HepG2 (cell line): ENCODE measurements around the gene LDLR. TPM values are rescaled to one million over a fixed set of nuclear protein-coding genes. Genes with fewer than 3 reads are reported as not detected.

Source experiments
- AHR ChIP-seq: IDR thresholded peaks from 2 replicates; pipeline ENCODE4 v1.6.1; 2018; ENCODE audit warnings: missing genetic modification reagents, missing compliant biosample characterization
- ATAD3A ChIP-seq: sonication (generic); formaldehyde crosslinking; IDR thresholded peaks from 2 replicates; pipeline ENCODE4 v1.4.0; 2020; ENCODE audit warnings: missing genetic modification reagents
- CENPBD1 ChIP-seq: sonication (generic); formaldehyde crosslinking; IDR thresholded peaks from 2 replicates; pipeline ENCODE4 v1.8.0; 2022; ENCODE audit warnings: missing genetic modification reagents, low read depth, mild to moderate bottlenecking, borderline replicate concordance
- CREB1 ChIP-seq, 2 experiments: fragments of 450-650 bp in 1 of 2; IDR thresholded peaks; 2 replicates each; pipeline ENCODE4 v1.6.1; 2016 to 2017; ENCODE audit warnings: control low read depth in 1 of 2, mild to moderate bottlenecking in 1 of 2, missing compliant biosample characterization in 1 of 2, missing genetic modification characterization in 1 of 2
- GATA4 ChIP-seq: sonication (generic); IDR thresholded peaks from 2 replicates; pipeline ENCODE4 v1.6.1; 2016; ENCODE audit warnings: antibody characterized with exemption, low read depth, borderline replicate concordance
- GPN1 ChIP-seq: sonication (generic); formaldehyde crosslinking; IDR thresholded peaks from 2 replicates; pipeline ENCODE4 v1.5.1; 2020; ENCODE audit warnings: missing genetic modification reagents, borderline replicate concordance
- HNF4G ChIP-seq, 2 experiments: sonication (generic) in 1 of 2; formaldehyde crosslinking in 1 of 2; IDR thresholded peaks; 2 replicates each; pipeline versions ENCODE4 v1.4.0 to v1.6.1; 2011 to 2020; ENCODE audit warnings: borderline replicate concordance in 2 of 2, low read depth in 2 of 2, mild to moderate bottlenecking in 2 of 2, low read length in 1 of 2, missing genetic modification reagents in 1 of 2, moderate library complexity in 1 of 2
- HOXA5 ChIP-seq: sonication (generic); formaldehyde crosslinking; IDR thresholded peaks from 2 replicates; pipeline ENCODE4 v1.4.0; 2020; ENCODE audit warnings: missing genetic modification reagents
- KDM2A ChIP-seq: sonication (generic); formaldehyde crosslinking; IDR thresholded peaks from 2 replicates; pipeline ENCODE4 v1.4.0; 2020; ENCODE audit warnings: low read depth, missing genetic modification reagents, borderline replicate concordance
- KMT2B ChIP-seq: IDR thresholded peaks from 2 replicates; pipeline ENCODE4 v1.6.1; 2016; ENCODE audit warnings: missing genetic modification reagents, missing compliant biosample characterization
- NFE2 ChIP-seq: sonication (generic); formaldehyde crosslinking; IDR thresholded peaks from 2 replicates; pipeline ENCODE4 v1.4.0; 2020; ENCODE audit warnings: missing genetic modification reagents
- NFIC ChIP-seq: IDR thresholded peaks from 2 replicates; pipeline ENCODE4 v1.6.1; 2012; ENCODE audit warnings: mild to moderate bottlenecking, low read length, inconsistent platforms
- NFRKB ChIP-seq: fragments of 450-650 bp; IDR thresholded peaks from 2 replicates; pipeline ENCODE4 v1.6.1; 2017
- PHF20 ChIP-seq: sonication (generic); formaldehyde crosslinking; IDR thresholded peaks from 2 replicates; pipeline ENCODE4 v1.5.0; 2020; ENCODE audit warnings: mild to moderate bottlenecking, missing genetic modification reagents
- SOX5 ChIP-seq: IDR thresholded peaks from 2 replicates; pipeline ENCODE4 v1.6.1; 2016; ENCODE audit warnings: borderline replicate concordance
- TAF1 ChIP-seq: sonication (generic); formaldehyde crosslinking; IDR thresholded peaks from 2 replicates; pipeline ENCODE4 v1.4.0; 2020; ENCODE audit warnings: missing genetic modification reagents
- TAF15 ChIP-seq: fragments of 200-400 bp; formaldehyde crosslinking; IDR thresholded peaks from one replicate; pipeline ENCODE4 v1.6.1; 2018; ENCODE audit warnings: mild to moderate bottlenecking, low read depth, low read length; ENCODE audit not compliant: poor library complexity, severe bottlenecking
- TCF7L2 ChIP-seq: IDR thresholded peaks from 2 replicates; pipeline ENCODE4 v1.6.1; 2011; ENCODE audit warnings: mild to moderate bottlenecking, low read depth, low read length, moderate library complexity
- TEAD2 ChIP-seq: sonication (generic); formaldehyde crosslinking; IDR thresholded peaks from 2 replicates; pipeline ENCODE4 v1.9.0; 2021; ENCODE audit warnings: missing genetic modification reagents
- XBP1 ChIP-seq: sonication (generic); formaldehyde crosslinking; IDR thresholded peaks from 2 replicates; pipeline ENCODE4 v1.5.0; 2020; ENCODE audit warnings: missing genetic modification reagents
- ZBTB42 ChIP-seq: sonication (generic); formaldehyde crosslinking; IDR thresholded peaks from 2 replicates; pipeline ENCODE4 v1.5.0; 2020; ENCODE audit warnings: mild to moderate bottlenecking, missing genetic modification reagents
- ZNF124 ChIP-seq: sonication (generic); formaldehyde crosslinking; IDR thresholded peaks from 2 replicates; pipeline ENCODE4 v1.4.0; 2020; ENCODE audit warnings: missing genetic modification reagents
- ZNF354B ChIP-seq: sonication (generic); formaldehyde crosslinking; IDR thresholded peaks from 2 replicates; pipeline ENCODE4 v1.8.0; 2022; ENCODE audit warnings: mild to moderate bottlenecking, missing genetic modification reagents
- ZNF570 ChIP-seq: sonication (generic); formaldehyde crosslinking; IDR thresholded peaks from 2 replicates; pipeline ENCODE4 v1.4.0; 2020; ENCODE audit warnings: mild to moderate bottlenecking, missing genetic modification reagents, borderline replicate concordance
- polyA plus RNA-seq, 8 experiments: library from polyadenylated mRNA; depleted of rRNA in 3 of 8; stranded (reverse) in 7 of 8; unstranded in 1 of 8; fragments of >200 nt; fragmentation: Illumina TruSeq in 4 of 8; extraction: Trizol in 4 of 8; gene quantifications; 2 replicates each; pipeline versions ENCODE4 v1.2.1 to v1.2.3, GENCODE V29; 2011 to 2016; ENCODE audit warnings: low read depth in 4 of 8, missing spikeins in 1 of 8, mixed read lengths in 1 of 8; ENCODE audit not compliant: insufficient read depth in 1 of 8
- total RNA-seq, 5 experiments: library from RNA; depleted of rRNA; stranded (reverse); fragments of >200 nt; fragmentation: Illumina TruSeq; extraction: Trizol; gene quantifications; 2 replicates each; pipeline ENCODE4 v1.2.3, GENCODE V29; 2016; ENCODE audit warnings: low read depth in 1 of 5
- TF ChIP-seq, protein P1 (sequence below): sonication (generic); formaldehyde crosslinking; IDR thresholded peaks from 2 replicates; pipeline ENCODE4 v1.5.1; 2020; ENCODE audit warnings: missing genetic modification reagents, mild to moderate bottlenecking, borderline replicate concordance
- TF ChIP-seq, protein P2 (sequence below): sonication (generic); formaldehyde crosslinking; IDR thresholded peaks from 2 replicates; pipeline ENCODE4 v1.4.0; 2020; ENCODE audit warnings: missing genetic modification reagents
- TF ChIP-seq, protein P3 (sequence below): sonication (generic); formaldehyde crosslinking; IDR thresholded peaks from 2 replicates; pipeline ENCODE4 v1.5.0; 2020; ENCODE audit warnings: mild to moderate bottlenecking, missing genetic modification reagents

LDLR gene
- total and polyA plus RNA-seq, 2 of the 13 experiments (the other 11 are each of a cell fraction or from before 2014, with no cell fraction given): 51.6 to 92.5 TPM

GRCh38 chr19:11142528-11143171, 53.4 kb downstream of the LDLR start (continued):
- TF ChIP-seq NFRKB (no peak), HOXA5 (CRISPR knock-in tag) (no peak), SOX5 (CRISPR knock-in tag) (peak; percentile 71; the same call in 1 of the 2 replicates), AHR (CRISPR knock-in tag) (no peak), GPN1 (CRISPR knock-in tag) (no peak), KMT2B (CRISPR knock-in tag) (peak; percentile 6; the same call in 1 of the 2 replicates), ZNF570 (CRISPR knock-in tag) (no peak), ZNF354B (CRISPR knock-in tag) (no peak), TAF15 (peak; percentile 68), ZBTB42 (CRISPR knock-in tag) (no peak), TEAD2 (CRISPR knock-in tag) (no peak), NFE2 (CRISPR knock-in tag) (no peak), TCF7L2 (no peak), CREB1 (IDR thresholded peaks at IDR 0.05) (no peak), CREB1 (CRISPR knock-in tag; IDR thresholded peaks at IDR 0.05) (no peak), ATAD3A (CRISPR knock-in tag) (no peak), ZNF124 (CRISPR knock-in tag) (no peak), XBP1 (CRISPR knock-in tag) (no peak), GATA4 (no peak), PHF20 (no peak), KDM2A (peak; percentile 58; the same call in 1 of the 2 replicates), NFIC (no peak), TAF1 (CRISPR knock-in tag) (no peak; the same call in 1 of the 2 replicates), HNF4G (IDR thresholded peaks at IDR 0.05; ENCODE audit: borderline replicate concordance, low read depth, low read length) (no peak), HNF4G (CRISPR knock-in tag; IDR thresholded peaks at IDR 0.05; ENCODE audit: borderline replicate concordance, low read depth) (no peak), CENPBD1 (no peak)
- TF ChIP-seq, protein P1, sequence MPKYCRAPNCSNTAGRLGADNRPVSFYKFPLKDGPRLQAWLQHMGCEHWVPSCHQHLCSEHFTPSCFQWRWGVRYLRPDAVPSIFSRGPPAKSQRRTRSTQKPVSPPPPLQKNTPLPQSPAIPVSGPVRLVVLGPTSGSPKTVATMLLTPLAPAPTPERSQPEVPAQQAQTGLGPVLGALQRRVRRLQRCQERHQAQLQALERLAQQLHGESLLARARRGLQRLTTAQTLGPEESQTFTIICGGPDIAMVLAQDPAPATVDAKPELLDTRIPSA (CRISPR knock-in tag): no peak
- TF ChIP-seq, protein P2, sequence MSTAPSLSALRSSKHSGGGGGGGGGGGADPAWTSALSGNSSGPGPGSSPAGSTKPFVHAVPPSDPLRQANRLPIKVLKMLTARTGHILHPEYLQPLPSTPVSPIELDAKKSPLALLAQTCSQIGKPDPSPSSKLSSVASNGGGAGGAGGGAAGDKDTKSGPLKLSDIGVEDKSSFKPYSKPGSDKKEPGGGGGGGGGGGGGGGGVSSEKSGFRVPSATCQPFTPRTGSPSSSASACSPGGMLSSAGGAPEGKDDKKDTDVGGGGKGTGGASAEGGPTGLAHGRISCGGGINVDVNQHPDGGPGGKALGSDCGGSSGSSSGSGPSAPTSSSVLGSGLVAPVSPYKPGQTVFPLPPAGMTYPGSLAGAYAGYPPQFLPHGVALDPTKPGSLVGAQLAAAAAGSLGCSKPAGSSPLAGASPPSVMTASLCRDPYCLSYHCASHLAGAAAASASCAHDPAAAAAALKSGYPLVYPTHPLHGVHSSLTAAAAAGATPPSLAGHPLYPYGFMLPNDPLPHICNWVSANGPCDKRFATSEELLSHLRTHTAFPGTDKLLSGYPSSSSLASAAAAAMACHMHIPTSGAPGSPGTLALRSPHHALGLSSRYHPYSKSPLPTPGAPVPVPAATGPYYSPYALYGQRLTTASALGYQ (CRISPR knock-in tag): peak; percentile 46; the same call in 1 of the 2 replicates
- TF ChIP-seq, protein P3, sequence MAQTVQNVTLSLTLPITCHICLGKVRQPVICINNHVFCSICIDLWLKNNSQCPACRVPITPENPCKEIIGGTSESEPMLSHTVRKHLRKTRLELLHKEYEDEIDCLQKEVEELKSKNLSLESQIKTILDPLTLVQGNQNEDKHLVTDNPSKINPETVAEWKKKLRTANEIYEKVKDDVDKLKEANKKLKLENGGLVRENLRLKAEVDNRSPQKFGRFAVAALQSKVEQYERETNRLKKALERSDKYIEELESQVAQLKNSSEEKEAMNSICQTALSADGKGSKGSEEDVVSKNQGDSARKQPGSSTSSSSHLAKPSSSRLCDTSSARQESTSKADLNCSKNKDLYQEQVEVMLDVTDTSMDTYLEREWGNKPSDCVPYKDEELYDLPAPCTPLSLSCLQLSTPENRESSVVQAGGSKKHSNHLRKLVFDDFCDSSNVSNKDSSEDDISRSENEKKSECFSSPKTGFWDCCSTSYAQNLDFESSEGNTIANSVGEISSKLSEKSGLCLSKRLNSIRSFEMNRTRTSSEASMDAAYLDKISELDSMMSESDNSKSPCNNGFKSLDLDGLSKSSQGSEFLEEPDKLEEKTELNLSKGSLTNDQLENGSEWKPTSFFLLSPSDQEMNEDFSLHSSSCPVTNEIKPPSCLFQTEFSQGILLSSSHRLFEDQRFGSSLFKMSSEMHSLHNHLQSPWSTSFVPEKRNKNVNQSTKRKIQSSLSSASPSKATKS: no peak
